ENCODE data around the gene PYROXD2.

PYROXD2 gene

DNA sequence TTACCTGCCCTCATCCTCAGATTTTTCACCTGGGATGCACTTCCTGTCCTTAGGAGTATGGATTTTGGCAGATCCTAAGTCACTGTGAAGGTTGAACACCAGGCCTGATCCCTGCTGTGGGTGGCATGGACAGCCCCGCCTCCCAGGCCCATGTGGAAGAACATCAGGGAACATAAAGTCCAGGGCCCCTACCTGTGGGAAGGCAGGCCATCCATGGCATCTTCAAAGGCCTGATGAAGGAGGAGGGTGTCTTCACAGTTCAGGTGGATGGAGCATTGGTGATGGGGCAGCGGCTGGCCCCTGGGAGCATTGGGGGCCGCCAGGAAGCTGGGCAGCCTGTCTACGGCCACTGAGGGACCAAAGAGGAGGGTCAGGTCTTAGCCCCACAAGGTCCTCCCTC lies 24.6 kb downstream of the PYROXD2 start:
- no peak for DNase-seq (ENCODE audit: low spot score)

DNA sequence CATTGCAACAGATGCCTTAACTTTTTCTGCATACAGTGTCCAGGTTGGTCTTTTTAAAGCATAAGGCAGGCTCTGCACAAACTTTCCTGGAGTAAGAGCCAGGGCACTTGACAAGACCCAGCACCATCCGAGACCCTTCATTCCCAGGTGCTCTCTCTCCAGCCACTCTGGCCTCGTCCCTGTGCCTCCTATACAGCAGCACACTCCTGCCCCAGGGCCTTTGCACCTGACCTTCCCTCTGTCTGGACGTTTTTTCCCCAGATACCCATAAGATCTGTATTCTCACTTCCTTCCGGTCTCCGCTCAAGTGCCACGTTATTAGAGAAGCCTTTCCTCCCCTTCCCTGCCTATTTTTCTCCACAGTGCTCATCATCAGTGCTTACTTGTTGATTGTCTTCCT lies 25.6 kb downstream of the PYROXD2 start:
- DNase-seq (ENCODE audit: low spot score), result no peak

DNA sequence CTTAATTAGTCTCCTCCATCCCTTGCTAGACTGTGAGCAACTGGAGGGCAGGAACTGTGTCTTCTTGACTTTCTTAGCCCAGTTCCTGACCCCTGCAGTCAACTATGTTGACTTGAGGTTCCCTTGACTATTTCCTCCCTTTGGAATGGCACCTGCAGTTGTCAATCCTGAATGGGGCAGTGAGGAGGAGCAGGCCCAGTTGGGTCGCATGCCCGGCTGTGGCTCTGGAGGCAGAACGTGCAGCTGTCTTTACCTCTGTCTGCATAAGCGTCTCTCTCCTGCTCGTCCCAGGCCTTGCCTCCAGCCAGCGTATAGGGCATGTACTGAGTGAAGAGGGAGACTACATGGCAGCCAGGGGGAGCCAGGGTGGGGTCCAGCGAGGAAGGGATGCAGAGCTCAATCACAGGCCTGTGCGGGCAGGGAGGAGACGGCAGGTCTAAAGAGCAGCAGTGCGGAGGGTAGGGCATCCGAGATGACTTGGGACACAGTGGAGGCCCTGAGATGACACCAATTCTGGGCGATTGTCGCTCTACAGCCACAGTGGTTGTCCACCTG lies 26.8 kb downstream of the PYROXD2 start:
- DNase-seq (ENCODE audit: low spot score), result no peak

DNA sequence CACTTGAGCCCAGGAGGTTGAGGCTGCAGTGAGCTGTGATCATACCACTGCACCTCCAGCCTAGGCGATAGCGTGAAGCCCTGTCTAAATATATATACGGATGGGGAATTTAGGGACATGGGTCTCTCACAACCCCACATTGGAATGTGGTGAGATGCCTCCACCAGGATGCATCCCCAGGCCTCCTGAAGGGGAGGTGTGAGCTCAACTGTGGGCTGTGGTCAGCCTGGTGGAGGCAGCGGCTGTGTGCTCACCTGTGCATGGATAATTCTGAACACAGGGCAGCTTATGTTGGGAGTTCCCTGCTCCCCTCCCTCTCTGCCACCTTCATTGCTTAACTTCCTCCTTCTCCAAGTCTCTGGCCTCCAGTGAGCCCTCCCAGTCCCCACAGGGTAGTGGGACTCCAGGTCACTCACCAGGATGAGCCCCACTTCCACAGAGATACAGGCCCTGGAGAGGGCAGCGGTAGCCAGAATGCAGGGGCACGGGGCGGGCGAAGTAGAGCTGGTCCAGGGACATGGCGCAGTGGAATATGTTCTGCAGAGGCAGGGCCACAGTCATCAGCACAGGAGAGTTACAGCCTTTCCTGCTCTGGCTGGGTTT lies 30.4 kb downstream of the PYROXD2 start:
- no peak for DNase-seq (ENCODE audit: low spot score)

DNA sequence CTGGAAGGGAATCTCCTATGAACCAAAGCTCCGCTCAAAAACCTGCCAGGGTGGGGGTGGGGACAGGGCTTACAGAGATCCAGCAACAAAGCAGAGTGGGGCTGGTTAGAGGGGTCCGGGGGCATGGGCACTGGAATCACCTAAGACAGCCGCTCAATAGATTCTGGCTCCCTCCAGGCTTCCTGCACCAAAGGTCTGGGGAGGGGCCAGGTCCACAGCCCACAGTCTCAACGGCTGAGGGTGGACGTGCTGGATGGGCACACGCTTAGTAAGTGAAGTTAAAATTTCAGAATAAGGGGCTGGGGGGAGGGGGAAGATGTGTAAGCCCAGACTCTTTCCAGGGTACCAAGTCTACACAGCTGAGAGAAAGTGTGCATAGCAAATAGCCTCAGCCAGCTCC lies 31.1 kb downstream of the PYROXD2 start:
- no peak for DNase-seq (ENCODE audit: low spot score)

DNA sequence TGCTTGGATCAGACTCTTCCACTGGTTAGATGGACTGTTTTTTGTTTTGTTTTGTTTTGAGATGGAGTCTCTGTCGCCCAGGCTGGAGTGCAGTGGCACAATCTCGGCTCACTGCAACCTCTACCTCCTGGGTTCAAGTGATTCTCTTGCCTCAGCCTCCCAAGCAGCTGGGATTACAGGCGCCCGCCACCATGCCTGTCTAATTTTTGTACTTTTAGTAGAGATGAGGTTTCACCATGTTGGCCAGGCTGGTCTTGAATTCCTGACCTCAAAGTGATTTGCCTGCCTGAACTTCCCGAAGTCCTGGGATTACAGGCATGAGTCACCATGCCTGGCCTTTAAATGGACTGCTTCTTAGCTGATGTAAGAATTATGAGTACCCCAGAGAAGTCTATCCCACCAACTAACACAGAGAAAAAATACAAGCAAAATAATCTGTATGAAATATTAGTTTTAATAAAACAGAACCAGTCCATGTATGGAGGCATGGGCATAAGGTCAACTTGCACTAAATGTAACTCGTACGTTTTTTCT lies 31.8 kb downstream of the PYROXD2 start:
- peak; percentile 49 for DNase-seq (ENCODE audit: low spot score)

DNA sequence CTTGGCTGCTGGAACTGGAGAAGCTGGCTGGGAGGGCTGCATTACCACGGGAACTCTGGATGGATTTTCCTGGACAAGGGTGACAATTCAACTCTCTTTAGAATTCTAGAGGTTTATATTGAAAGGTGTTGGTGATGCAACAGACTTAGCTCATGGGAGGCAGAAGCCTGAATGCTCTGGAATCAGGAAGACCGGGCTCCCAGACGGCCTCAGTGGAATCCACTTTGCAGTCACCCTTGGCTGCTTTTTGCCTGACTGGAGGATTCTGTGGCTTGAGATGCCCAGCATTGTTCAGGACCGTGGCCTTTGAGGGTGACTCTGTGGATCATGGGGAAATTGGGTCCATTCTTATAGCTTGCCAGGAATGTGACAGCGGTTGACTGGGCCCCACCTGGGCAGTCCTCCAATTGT lies 32.3 kb downstream of the PYROXD2 start:
- DNase-seq (ENCODE audit: low spot score), result no peak

DNA sequence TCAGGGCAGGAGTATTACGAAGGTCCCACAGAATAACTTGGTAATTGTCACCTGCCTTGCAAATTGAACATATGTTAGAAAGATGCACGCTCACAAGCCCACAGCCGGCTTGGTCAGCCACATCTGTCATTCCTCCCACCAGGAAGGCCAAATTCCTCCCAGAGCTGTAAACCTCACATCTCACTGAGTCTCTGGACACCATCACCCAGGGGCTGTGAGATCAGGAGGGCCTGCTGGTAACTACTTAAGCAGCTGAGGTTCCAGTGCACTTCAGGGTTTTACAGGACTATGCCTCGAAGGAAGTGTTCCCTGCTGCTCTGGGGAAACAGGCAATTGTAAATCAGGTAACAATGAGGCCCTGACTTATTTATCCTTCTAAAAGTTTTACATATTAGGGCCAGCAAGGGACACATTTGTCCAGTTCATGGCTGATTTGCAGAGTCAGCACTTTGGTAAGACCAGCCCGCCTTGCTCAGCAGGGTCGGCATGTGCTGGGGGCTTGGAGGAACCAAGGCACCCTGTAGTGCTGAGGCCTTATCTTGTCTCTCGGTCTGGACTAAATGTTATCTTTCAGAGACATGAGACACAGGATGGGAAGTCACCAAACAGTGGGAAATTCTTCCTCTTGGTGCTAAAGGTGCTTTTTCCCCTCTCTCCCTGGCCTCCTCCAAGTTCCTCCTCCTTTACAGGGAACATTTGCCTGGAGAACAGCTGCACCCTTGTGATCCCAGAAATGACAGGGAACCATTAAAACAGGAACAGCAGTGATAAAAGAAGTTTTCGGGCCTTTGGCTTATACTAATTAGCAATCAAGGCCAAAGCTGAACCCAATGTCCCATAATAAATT lies 34.3 kb downstream of the PYROXD2 start:
- DNase-seq (ENCODE audit: low spot score), result no peak

DNA sequence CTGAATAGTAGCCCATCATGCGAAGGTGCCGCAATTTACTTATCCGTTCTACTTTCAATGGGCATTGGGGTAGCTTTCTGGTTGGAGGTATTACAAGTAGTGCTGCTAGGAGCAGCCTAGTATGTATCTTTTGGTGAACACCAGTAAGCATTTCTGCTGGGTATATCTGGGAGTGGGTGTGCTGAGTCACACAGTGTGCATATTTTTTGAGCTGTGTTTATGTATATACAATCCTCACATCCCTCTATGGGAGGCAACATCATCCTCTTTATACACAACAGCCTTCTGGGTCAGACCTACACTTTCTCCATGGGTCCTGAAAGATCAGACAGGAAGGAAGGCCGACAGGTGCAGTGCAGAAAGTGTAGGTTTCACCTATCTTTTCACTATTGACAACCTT lies 36.3 kb downstream of the PYROXD2 start:
- DNase-seq (ENCODE audit: low spot score), result no peak

DNA sequence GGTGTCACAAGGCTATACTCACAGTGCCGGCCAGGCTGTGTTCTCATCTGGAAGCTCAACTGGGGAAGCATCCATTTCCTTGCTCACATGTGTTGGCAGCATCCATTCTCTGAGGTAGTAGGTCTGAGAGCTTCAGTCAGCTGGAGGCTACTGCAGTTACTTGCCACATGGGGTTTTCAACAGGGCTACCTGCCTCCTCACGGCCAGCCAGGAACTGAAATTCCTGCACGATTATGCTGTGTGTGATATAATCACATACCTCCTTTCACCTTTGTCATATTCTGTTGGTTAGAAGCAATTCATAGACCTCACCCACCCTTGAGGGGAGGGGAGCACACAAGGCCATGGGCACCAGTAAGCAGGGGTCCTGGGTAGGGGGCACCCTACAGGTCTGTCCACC lies 37.4 kb downstream of the PYROXD2 start:
- DNase-seq (ENCODE audit: low spot score), result no peak

DNA sequence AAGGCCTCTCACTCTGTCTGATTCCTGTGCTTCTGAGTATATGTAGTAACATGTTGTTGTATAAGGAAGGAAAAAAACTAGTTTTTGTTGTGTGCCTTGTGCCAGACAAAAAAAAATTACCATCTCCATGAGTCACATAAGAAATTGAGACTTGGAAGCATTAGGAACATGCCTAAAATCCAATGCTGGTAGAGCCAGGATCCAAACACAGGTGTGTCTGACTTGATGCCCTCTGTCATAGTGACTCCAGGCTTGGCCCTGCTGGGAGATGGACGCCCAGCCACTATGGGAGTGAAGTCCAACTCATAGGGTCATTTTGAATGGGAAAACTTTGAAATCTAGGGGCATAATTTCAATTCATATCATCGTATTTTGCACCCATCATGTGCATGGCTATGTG lies 38.0 kb downstream of the PYROXD2 start:
- DNase-seq (ENCODE audit: low spot score), result no peak

DNA sequence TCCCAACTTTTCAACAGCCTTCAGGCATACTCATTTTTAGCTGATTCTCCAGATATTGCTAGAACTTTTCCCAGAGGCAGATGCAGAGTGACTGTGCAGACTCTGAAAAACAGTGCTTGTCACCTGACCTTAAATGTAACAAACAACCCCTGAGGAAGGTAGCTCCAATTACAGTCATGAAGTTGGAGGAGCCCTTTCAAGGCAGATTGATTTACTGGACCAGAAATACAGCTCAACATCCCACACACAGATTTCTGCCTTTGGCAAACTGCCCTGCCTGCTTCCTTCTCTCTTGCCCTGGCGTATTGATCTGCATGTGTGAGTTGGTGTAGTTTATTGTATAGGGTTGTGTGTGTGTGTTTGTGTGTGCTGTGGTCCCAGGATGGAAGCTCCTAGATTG lies 38.5 kb downstream of the PYROXD2 start:
- no peak for DNase-seq (ENCODE audit: low spot score)

DNA sequence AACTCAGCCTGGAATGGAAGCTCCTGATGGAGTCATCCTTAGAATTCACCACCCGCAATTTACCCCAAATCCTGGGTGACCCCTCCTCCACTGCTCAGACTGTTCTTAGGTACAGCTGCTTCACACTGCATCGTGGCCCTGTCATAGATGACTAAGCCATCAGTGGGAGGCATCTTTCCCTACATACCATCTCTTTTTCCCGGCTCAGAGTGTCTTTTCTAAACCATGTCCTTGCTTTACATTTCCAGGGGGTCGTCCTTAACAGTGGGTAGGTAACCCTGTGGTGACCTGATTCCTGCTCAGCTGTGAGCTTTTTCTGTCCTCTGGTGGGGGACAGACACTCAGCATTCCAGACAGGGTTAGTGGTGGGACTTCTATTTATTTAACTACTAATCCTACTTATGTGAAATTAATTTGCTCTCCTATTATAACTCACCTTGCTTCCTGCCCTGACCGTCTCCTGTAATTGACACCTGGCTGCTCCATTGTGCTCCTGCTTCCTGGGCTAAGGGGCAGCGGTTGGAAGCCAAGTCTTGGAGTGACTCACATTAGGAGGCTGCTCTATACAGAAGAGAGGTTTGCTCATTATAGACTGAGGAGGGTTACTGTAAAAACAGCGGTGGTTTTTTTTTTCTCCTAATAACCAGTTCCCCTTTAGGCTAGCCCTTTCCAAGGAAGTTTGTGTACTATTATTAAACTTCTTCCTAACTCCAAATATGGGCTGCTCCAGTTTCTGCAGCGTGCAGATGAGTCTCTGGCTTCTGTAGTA lies 40.6 kb downstream of the PYROXD2 start:
- DNase-seq (ENCODE audit: low spot score), result peak; percentile 71

DNA sequence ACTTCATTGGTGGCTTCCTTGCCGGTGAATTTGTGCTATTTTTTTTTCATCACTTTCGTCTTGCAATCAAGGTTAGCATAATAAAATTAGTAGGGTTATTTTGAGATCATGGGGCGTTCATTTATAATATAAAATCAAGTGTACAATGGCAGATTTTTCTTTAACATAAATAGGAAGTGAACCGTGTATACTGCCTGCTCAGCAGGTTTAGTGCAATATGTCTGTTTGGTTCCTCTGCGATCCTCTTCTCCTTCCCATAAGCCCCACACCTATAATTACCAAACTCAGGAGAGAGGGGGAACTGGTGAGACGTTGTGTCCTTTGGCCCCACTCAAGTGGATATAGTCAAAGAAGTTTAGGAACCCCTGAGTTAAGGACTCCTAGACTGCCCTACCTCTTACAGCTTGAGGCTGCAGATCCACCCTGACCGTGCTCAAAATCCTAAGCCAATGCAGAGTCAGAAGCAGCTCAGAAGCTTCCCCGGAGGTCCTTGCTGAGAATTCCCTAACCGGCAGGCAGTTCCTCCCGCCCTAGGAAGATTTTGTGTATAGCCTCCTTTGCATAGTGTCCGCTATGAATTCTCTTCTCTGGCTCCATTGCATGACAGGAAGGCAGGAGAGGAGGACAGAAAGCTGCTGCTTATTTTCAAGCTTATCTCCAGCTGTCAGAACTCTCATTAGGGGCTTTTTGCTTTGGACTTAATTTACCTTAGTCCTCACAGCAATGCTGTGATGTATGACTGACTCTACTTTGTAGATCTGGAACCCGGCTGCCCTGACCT lies 41.5 kb downstream of the PYROXD2 start:
- DNase-seq (ENCODE audit: low spot score), result no peak

DNA sequence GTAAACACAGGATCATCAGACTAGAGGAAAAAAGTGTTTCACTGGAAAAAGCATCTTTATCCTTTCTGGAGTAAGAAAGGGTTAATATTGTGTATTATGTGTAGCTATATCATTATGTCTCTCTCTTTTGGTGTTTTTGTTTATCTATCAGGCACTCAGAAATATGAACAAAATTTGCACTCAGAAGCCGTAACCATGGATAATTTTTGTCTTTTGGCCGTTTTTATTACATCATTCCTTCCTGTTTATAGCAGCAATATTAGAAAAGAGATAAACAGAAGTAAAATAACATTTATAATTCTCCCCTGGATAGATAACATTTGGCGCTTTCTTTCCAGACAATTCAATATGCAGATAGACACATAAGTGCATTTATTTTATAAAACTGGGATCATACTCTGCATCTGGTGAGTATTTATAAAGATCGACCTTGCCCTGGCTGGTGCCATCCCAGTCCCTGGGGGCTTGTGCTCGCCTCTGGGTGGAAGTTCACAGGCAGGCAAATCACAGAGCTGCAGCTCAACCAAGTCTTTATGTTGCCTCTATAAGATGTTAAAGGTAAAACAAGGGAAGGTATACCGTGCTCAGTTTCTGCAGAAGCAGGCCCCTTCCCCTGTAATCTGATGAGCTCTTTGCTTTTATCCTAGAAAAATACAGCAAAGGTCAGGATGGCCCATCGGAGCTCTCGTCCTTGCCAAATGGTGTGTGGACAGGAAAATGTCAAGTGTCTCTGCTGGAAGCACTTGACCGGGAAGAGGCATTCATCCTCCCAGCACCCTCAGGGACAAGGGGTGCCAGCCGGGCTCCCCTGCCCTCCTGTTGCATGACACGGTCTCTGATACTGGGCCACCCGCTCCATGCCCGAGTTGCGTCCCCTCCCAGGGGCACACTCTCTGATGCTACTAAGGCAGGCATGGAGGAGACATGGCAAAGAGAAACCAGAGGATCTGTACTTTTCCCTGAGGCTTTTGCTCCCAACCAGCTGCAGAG lies 43.9 kb downstream of the PYROXD2 start:
- no peak for DNase-seq (ENCODE audit: low spot score)

DNA sequence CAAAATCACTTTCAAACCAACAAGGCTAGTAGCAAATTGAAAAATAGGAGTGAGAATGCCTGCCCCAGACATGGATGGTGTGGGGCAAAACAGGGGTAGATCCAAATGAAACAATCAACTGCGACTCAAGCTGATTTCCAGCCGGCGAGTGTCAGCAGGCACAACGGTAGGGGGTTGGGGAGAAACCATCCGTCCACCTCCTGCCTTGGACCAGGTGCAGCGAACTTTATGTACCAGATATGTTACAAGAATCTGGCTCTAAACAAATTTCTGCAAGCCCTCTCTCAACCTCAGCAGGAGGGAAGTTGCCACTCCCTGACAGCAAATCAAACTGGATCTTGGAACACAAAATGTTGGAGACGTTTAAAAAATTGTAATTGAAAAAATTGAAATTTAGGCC lies 45.2 kb downstream of the PYROXD2 start:
- no peak for DNase-seq (ENCODE audit: low spot score)

DNA sequence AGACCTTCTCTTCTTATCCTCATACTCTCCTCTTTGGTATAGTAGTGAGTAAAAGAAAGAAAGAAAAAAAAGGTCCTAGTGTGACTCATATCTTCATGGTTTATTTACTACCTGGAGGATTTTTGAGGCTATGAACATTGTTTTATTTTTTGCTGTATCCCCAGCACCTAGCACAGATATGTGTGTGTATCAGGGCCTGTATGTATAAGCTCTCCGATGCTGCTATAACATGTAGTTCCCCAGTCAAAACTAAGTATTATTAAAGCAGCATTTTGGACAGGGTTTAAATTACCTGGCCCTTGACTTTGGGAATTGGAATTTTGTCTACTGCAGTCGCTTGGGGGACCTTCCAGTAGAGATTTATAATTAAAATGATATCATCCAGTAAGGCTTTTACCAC lies 46.3 kb downstream of the PYROXD2 start:
- DNase-seq (ENCODE audit: low spot score), result no peak

DNA sequence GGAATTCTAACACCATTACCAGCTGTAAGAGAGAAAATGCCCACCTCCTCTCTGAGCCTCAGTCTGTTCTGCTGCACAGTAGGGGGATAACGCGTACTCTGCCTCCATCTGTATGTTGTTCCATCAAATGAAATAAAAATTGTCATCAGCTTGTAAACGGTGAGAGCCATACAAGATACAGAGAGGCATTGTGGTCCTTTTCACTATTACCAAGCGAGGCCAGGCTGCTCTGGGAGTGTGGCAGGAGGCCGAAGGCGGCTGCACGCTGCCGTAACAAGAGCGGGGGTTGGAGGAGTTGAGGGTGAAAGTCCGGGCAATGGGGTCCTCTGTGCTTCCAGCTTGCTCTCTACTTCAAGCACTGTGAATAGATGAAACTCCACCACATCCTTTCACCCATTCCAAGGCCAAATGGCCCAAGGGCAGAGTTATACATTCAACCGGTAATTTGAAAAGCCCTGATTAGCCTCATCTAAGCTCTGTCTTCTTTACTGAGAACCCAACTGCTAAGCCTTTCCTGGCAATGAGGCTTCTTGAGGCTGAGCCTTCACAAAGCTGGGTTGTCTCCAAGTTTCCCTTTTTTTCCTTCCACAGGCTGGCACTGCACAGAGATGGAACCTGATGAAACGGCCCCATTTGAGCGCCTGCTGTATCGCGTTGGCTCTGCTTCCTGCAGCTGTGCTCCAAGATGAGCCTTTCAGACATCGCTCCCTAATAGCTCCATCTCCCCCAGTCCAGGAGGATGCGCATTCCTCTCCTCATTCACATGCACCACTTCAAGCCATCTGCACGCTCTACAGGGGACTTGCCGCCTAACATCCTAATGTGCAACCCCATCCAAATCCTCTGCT lies 47.2 kb downstream of the PYROXD2 start:
- DNase-seq (ENCODE audit: low spot score), result no peak

DNA sequence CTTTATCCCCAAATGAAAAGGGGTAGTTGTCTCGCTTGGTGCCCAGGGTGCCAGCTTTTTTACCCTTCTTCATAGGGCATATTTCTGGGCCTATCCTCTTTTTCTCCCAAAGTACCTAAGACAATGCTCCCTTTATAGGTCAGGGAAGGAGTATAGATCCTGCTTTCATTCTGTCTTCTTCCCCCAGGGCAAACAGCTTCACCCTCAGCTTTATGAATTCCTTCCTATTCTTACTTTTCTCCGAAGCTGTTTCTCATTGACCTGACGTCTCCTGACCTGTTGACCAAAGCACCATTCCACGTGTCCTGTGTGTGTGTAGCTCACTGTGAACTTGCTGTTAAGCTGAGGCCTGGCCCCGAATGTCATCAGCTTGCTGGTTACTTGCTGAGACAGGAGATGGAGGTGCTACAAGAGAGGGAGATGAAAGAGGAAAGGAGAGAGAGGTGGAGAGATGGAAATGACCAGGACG lies 48.9 kb downstream of the PYROXD2 start:
- no peak for DNase-seq (ENCODE audit: low spot score)
